ENCODE results near the gene PTRH1.
"Not testable (repeated sequence)": the region's sequence is repeated elsewhere in the genome, so short reads cannot be mapped to it uniquely, and the experiment has no call there.

The PTRH1 gene

GRCh38 chr9:127715470-127716337, at the start of gene PTRH1, which contains the start of gene TTC16:
PTRH1 (minus strand) TSS chr9:127715663; CDS start chr9:127715639, 24 bp downstream.
TTC16 (plus strand) TSS chr9:127716079; CDS start chr9:127716146, 67 bp downstream.
- in situ Hi-C loops (cut with MboI; ENCODE audit: low pct_unique_long_range_greater_than_20kb, low sequenced_read_pairs), result no loop called here
- peak; percentile 96 for DNase-seq

GRCh38 chr9:127763918-127764384, 48.5 kb upstream of the PTRH1 start:
- in situ Hi-C loops (cut with MboI; ENCODE audit: low pct_unique_long_range_greater_than_20kb, low sequenced_read_pairs), result no loop called here
- peak; percentile 62 for DNase-seq

GRCh38 chr9:127762111-127762676, 46.7 kb upstream of the PTRH1 start:
- in situ Hi-C loops (cut with MboI; ENCODE audit: low pct_unique_long_range_greater_than_20kb, low sequenced_read_pairs), result no loop called here
- DNase-seq, result peak; percentile 60

- DNase-seq, result no peak
- in situ Hi-C loops (cut with MboI; ENCODE audit: low pct_unique_long_range_greater_than_20kb, low sequenced_read_pairs), result no loop called here
These were observed 46.1 kb upstream of the PTRH1 start for GRCh38 chr9:127761491-127761956.

- in situ Hi-C loops (cut with MboI; ENCODE audit: low pct_unique_long_range_greater_than_20kb, low sequenced_read_pairs), result no loop called here
- DNase-seq, result no peak
These were observed 45.6 kb upstream of the PTRH1 start for GRCh38 chr9:127761061-127761460.

GRCh38 chr9:127758843-127759242, 43.4 kb upstream of the PTRH1 start:
- in situ Hi-C loops (cut with MboI; ENCODE audit: low pct_unique_long_range_greater_than_20kb, low sequenced_read_pairs), result no loop called here
- DNase-seq, result no peak

- in situ Hi-C loops (cut with MboI; ENCODE audit: low pct_unique_long_range_greater_than_20kb, low sequenced_read_pairs), result not testable (repeated sequence)
These were observed 41.3 kb upstream of the PTRH1 start for GRCh38 chr9:127756776-127757175.

GRCh38 chr9:127756233-127756632, 40.8 kb upstream of the PTRH1 start:
- in situ Hi-C loops (cut with MboI; ENCODE audit: low pct_unique_long_range_greater_than_20kb, low sequenced_read_pairs), result no loop called here
- DNase-seq, result no peak

More at GRCh38 chr9:127756776-127757175, 41.3 kb upstream of the PTRH1 start:
- DNase-seq, result not testable (repeated sequence)

- in situ Hi-C loops (cut with MboI; ENCODE audit: low pct_unique_long_range_greater_than_20kb, low sequenced_read_pairs), result no loop called here
- no peak for DNase-seq
These were observed 39.9 kb upstream of the PTRH1 start for GRCh38 chr9:127755061-127756060.

GRCh38 chr9:127754099-127755060, 38.9 kb upstream of the PTRH1 start:
- in situ Hi-C loops (cut with MboI; ENCODE audit: low pct_unique_long_range_greater_than_20kb, low sequenced_read_pairs), result no loop called here
- no peak for DNase-seq

GRCh38 chr9:127753622-127754021, 38.2 kb upstream of the PTRH1 start:
- in situ Hi-C loops (cut with MboI; ENCODE audit: low pct_unique_long_range_greater_than_20kb, low sequenced_read_pairs), result no loop called here
- no peak for DNase-seq

GRCh38 chr9:127753148-127753547, 37.7 kb upstream of the PTRH1 start:
- in situ Hi-C loops (cut with MboI; ENCODE audit: low pct_unique_long_range_greater_than_20kb, low sequenced_read_pairs), result no loop called here
- no peak for DNase-seq

GRCh38 chr9:127751269-127752054, 36.0 kb upstream of the PTRH1 start:
- in situ Hi-C loops (cut with MboI; ENCODE audit: low pct_unique_long_range_greater_than_20kb, low sequenced_read_pairs), result no loop called here
- DNase-seq, result no peak

- in situ Hi-C loops (cut with MboI; ENCODE audit: low pct_unique_long_range_greater_than_20kb, low sequenced_read_pairs), result no loop called here
- DNase-seq, result no peak
These were observed 33.8 kb upstream of the PTRH1 start for GRCh38 chr9:127749090-127749787.

GRCh38 chr9:127746959-127747569, 31.6 kb upstream of the PTRH1 start:
- in situ Hi-C loops (cut with MboI; ENCODE audit: low pct_unique_long_range_greater_than_20kb, low sequenced_read_pairs), result no loop called here
- DNase-seq, result no peak

- no peak for DNase-seq
- in situ Hi-C loops (cut with MboI; ENCODE audit: low pct_unique_long_range_greater_than_20kb, low sequenced_read_pairs), result no loop called here
These were observed 29.1 kb upstream of the PTRH1 start for GRCh38 chr9:127744398-127745110.

All from KBM-7 (cell line).